Ovary (tissue), 9 donors: ENCODE measurements around the gene CNTNAP5. TPM values are rescaled to one million over a fixed set of nuclear protein-coding genes. Genes with fewer than 3 reads are reported as not detected.

Experiments
- DNase-seq, 5 donors: peaks; one replicate each; pipeline ENCODE4 v3.0.0-alpha.2; 2019 to 2020
- H3K27ac ChIP-seq, 2 donors: fragments of 200-600 bp; one replicate each; pipeline versions ENCODE4 v1.5.1 to v1.8.0; 2019 to 2022
- H3K27me3 ChIP-seq: fragments of 200-600 bp; one replicate; pipeline ENCODE4 v1.8.0; 2022
- H3K36me3 ChIP-seq: fragments of 200-600 bp; sonication (generic); one replicate; pipeline ENCODE4 v1.5.1; 2019
- H3K4me1 ChIP-seq: one replicate; pipeline ENCODE4 v1.8.1; 2013; ENCODE audit warnings: mild to moderate bottlenecking, moderate library complexity; ENCODE audit not compliant: insufficient read depth
- H3K4me3 ChIP-seq: fragments of 200-600 bp; sonication (generic); one replicate; pipeline ENCODE4 v1.5.1; 2017
- H3K9me3 ChIP-seq, 2 donors: fragments of 200-600 bp in 1 of 2; sonication (generic) in 1 of 2; one replicate each; pipeline versions ENCODE4 v1.5.1 to v1.8.1; 2013 to 2019; ENCODE audit warnings: mild to moderate bottlenecking in 1 of 2, moderate library complexity in 1 of 2
- EP300 ChIP-seq: sonication (generic); formaldehyde crosslinking; IDR thresholded peaks from one replicate; pipeline ENCODE4 v1.6.1; 2017; ENCODE audit warnings: antibody characterized with exemption
- POLR2A ChIP-seq: fragments of 450-650 bp; IDR thresholded peaks from one replicate; pipeline ENCODE4 v1.6.1; 2017; ENCODE audit warnings: antibody characterized with exemption, mild to moderate bottlenecking, moderate library complexity
- WGBS, 3 donors: extraction: QIAGEN DNeasy Blood & Tissue Kit in 1 of 3; methylation state at CpG; one replicate each; pipeline versions ENCODE4 v1.1.5 to v1.1.7; 2013 to 2017; 5-methylcytosine and 5-hydroxymethylcytosine counted together
- intact Hi-C, 4 donors: fragments of 100-400 bp; cut with DNase I; formaldehyde crosslinking; loops; one replicate each; pipeline versions ENCODE4 v1.11.0 to v1.15.1; 2022 to 2023
- polyA plus RNA-seq, 2 donors: library from polyadenylated mRNA; stranded (reverse); fragments of 200-250 nt in 1 of 2; fragments of 350-450 nt in 1 of 2; fragmentation: Illumina TruSeq in 1 of 2; extraction: RNeasy Lipid Tissue Mini Kit (QIAGEN cat#74804) in 1 of 2; gene quantifications; one replicate each; pipeline ENCODE4 v1.2.3, GENCODE V29; 2013 to 2014
- total RNA-seq, 7 donors: library from RNA; depleted of rRNA in 2 of 7; stranded (reverse); fragments of >200 nt in 2 of 7; fragmentation: NEBNext Ultra II Directional in 3 of 7; extraction: Animal tissue kit (Norgen Biotek cat#: 25700) in 3 of 7; gene quantifications; one replicate each; pipeline versions ENCODE4 v1.1.0 to v1.2.4, GENCODE V29; 2016 to 2023
- TF ChIP-seq, protein P1 (sequence below), 3 donors: fragments of 450-650 bp in 2 of 3; fragments of 200-600 bp in 1 of 3; IDR thresholded peaks; one replicate each; pipeline versions ENCODE4 v1.5.1 to v1.8.0; 2016 to 2022; ENCODE audit warnings: antibody characterized with exemption in 3 of 3, mild to moderate bottlenecking in 1 of 3
- donor health status: DM: no; HTN: no; CAD: no; lungs with moderate emphysema.
- donor health status: DM: no; HTN: no; CAD: no.
- donor health status: Bipolar disorder and iron deficiency.
- donor health status: DM: yes; HTN: yes; CAD: no.
- donor health status: DM: no; HTN: no; CAD: no.
- donor health status: DM: yes; HTN: yes; CAD: no.

The CNTNAP5 gene
- total and polyA plus RNA-seq, 9 donors: not detected

DNA sequence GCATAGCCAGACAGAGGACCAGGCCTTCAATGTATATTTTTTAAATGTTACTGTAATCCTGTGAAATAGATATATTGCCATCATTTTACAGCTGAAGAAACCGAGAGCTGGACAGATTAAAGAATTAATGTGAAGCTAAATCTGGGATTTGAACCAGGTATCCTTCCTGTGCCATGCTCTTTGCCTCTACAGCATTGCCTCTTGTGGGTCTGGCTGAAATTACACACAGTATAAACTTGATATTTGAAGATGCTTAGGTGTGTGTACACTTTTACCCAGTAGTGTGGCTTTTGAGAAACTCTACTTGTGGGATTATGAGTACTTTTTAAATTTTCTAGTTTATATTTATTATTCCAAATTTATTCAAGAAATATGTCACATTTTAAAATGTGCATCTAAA lies 264.5 kb downstream of the CNTNAP5 start:
- TF ChIP-seq EP300 (no peak), POLR2A (no peak)
- TF ChIP-seq, protein P1, sequence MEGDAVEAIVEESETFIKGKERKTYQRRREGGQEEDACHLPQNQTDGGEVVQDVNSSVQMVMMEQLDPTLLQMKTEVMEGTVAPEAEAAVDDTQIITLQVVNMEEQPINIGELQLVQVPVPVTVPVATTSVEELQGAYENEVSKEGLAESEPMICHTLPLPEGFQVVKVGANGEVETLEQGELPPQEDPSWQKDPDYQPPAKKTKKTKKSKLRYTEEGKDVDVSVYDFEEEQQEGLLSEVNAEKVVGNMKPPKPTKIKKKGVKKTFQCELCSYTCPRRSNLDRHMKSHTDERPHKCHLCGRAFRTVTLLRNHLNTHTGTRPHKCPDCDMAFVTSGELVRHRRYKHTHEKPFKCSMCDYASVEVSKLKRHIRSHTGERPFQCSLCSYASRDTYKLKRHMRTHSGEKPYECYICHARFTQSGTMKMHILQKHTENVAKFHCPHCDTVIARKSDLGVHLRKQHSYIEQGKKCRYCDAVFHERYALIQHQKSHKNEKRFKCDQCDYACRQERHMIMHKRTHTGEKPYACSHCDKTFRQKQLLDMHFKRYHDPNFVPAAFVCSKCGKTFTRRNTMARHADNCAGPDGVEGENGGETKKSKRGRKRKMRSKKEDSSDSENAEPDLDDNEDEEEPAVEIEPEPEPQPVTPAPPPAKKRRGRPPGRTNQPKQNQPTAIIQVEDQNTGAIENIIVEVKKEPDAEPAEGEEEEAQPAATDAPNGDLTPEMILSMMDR (IDR thresholded peaks at IDR 0.05): no peak
- Histone ChIP-seq H3K4me3 (no peak overlapping the region), H3K9me3 (no peaks in the 10 kb centered on the region), H3K27me3 (no peaks in the 10 kb centered on the region), H3K4me1 (no peaks in the 10 kb centered on the region), H3K36me3 (no peaks in the 10 kb centered on the region), H3K27ac (no peak overlapping the region)
- no peak for DNase-seq
- intact Hi-C loops: no loop called here
- 65 to 72% (median 72%) methylated on average over 1 of the region's 1 CpG for WGBS, 3 donors

DNA sequence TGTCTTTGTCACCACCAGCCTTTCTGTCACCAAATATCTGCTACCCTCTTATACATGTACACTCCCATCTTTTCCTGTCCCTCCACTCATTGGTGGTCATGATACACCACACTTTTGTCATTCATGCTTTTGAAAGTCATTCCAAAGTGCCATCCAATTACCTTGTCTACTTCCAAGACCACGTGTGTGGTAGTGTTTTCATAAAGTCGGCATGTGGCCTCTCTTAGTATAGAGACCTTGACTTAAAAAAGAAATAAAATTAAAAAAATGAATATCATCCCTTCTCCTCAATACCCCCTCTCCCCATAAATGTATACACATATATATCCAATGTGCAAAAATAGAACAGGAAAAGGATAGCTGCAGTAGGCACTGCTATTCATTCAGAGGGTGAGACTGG lies 271.4 kb downstream of the CNTNAP5 start:
- TF ChIP-seq EP300 (no peak), POLR2A (no peak)
- TF ChIP-seq, protein P1 (IDR thresholded peaks at IDR 0.05): no peak
- no peaks in the 10 kb centered on the region for H3K27me3 ChIP-seq
- no peak for DNase-seq
- no peak overlapping the region for H3K27ac ChIP-seq
- H3K4me3 ChIP-seq: no peak overlapping the region
- intact Hi-C loops: no loop called here
- no peaks in the 10 kb centered on the region for H3K4me1 ChIP-seq
- no peaks in the 10 kb centered on the region for H3K36me3 ChIP-seq
- 55 to 84% (median 72%) methylated on average over 2 of the region's 2 CpGs for WGBS, 3 donors
- H3K9me3 ChIP-seq: no peaks in the 10 kb centered on the region

DNA sequence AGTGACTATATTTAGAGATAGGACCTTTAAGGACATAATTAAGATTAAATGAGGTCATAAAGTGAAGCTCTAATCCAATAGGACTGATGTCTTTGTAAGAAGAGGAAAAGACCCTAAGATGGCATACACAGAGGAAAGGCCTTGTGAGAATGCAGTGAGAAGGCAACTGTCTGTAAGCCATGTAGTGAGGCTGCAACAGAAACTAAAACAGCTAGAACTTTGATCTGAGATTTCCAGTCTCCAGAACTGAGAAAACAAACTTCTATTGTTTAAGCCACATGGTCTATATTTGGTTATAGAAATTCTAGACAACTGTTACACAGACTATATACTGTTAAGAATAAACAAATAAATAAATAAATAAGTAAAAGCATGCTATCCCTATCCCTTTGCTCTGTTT lies 276.8 kb downstream of the CNTNAP5 start:
- no peak for DNase-seq
- Histone ChIP-seq H3K36me3 (no peaks in the 10 kb centered on the region), H3K27me3 (no peaks in the 10 kb centered on the region), H3K9me3 (no peaks in the 10 kb centered on the region), H3K4me3 (no peak overlapping the region), H3K27ac (no peak overlapping the region), H3K4me1 (no peaks in the 10 kb centered on the region)
- TF ChIP-seq POLR2A: no peak
- TF ChIP-seq EP300: no peak
- TF ChIP-seq, protein P1 (IDR thresholded peaks at IDR 0.05): no peak
- intact Hi-C loops: no loop called here

DNA sequence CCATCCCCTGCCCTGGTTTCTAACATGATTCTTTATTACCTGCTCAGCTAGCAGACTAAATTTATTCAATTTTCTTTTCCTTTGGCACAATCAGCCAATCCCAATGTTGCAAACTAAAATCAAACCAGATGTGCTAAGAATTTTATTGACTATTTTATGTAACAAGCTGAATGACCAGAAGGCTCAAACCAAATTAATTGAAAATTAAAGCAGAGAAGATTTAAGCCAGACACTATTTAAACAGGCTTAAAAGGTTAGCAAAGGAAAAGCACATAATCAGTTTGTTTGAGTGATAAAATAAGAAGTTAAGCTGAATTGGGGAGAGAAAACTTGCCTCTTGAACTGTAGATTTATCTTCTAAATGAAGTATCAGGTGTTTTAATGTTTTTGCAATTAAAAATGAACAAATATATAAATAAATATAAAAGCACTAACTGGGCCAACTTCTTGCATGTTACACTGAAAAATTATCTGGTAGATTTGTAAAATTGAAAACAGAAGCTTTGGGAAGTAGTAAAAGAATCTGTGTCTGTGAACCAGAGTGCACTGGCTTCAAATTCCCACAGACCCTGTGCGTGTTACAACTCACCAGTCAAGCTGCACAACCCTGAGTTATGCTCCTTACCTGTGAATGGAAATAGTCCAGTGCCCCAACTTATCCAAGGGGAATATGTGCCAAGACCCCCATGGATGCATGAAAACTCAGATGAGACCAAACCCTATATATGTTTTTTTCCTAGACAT lies 283.4 kb downstream of the CNTNAP5 start:
- TF ChIP-seq, protein P1 (IDR thresholded peaks at IDR 0.05): no peak
- TF ChIP-seq EP300: no peak
- TF ChIP-seq POLR2A: no peak
- Histone ChIP-seq H3K36me3 (no peaks in the 10 kb centered on the region), H3K9me3 (no peaks in the 10 kb centered on the region), H3K4me1 (no peaks in the 10 kb centered on the region), H3K27ac (no peak overlapping the region), H3K4me3 (no peak overlapping the region), H3K27me3 (no peaks in the 10 kb centered on the region)
- no peak for DNase-seq
- intact Hi-C loops: no loop called here
- WGBS, 3 donors: 30 to 39% (median 32%) methylated on average over 1 of the region's 1 CpG
